ENCODE measurements around the gene SLIT3. TPM values are rescaled to one million over a fixed set of nuclear protein-coding genes. Genes with fewer than 3 reads are reported as not detected.

SLIT3 gene
- total and polyA plus RNA-seq, 10 of the 15 experiments (the other 5 are each of a cell fraction or from before 2014, with no cell fraction given) = 0.05 TPM; not detected in 9

- FAIRE-seq = no peak
- RAD21 ChIA-PET (ENCODE audit: unreplicated experiment) = no interaction called here
Observed at GRCh38 chr5:169328401-169328800, 27.5 kb upstream of the SLIT3 start.

More at GRCh38 chr5:169328401-169328800, 27.5 kb upstream of the SLIT3 start:
- no peak overlapping the region for H3K27ac ChIP-seq (ENCODE audit: control insufficient read depth, insufficient read depth)
- no peak overlapping the region for H3K4me2 ChIP-seq (ENCODE audit: control insufficient read depth, insufficient read depth)
- TF ChIP-seq IRF4 (IDR thresholded peaks at IDR 0.05; ENCODE audit: low read depth, low read length) (no peak), NR2C1 (IDR thresholded peaks at IDR 0.05) (no peak), MTA3 (IDR thresholded peaks at IDR 0.05; ENCODE audit: borderline replicate concordance, low read length) (no peak), CUX1 (IDR thresholded peaks at IDR 0.05; ENCODE audit: insufficient replicate concordance, low read depth, low read length) (no peak), HSF1 (IDR thresholded peaks at IDR 0.05; ENCODE audit: low read depth, low read length) (no peak), EP300 (IDR thresholded peaks at IDR 0.05; ENCODE audit: borderline replicate concordance in 1 of 2, control insufficient read depth in 1 of 2, low read depth in 2 of 2, low read length in 2 of 2) (no peak), ESRRA (IDR thresholded peaks at IDR 0.05; ENCODE audit: low read length) (no peak), CHD2 (IDR thresholded peaks at IDR 0.05; ENCODE audit: borderline replicate concordance, low read depth, low read length) (no peak), SUPT20H (IDR thresholded peaks at IDR 0.05; ENCODE audit: borderline replicate concordance, control insufficient read depth, low read depth, low read length) (no peak), SREBF1 (IDR thresholded peaks at IDR 0.05; ENCODE audit: low read length) (no peak), TAF1 (IDR thresholded peaks at IDR 0.05; ENCODE audit: borderline replicate concordance, low read depth, low read length) (no peak), PAX5 (IDR thresholded peaks at IDR 0.05; ENCODE audit: borderline replicate concordance, low read depth, low read length) (no peak), CHD1 (IDR thresholded peaks at IDR 0.05; ENCODE audit: low read depth, low read length) (no peak), BACH1 (IDR thresholded peaks at IDR 0.05; ENCODE audit: borderline replicate concordance) (no peak), CBX5 (IDR thresholded peaks at IDR 0.05; ENCODE audit: low read depth) (no peak), RELA (IDR thresholded peaks at IDR 0.05; ENCODE audit: borderline replicate concordance, partially characterized antibody) (no peak)
- H2AFZ ChIP-seq (ENCODE audit: control insufficient read depth, low read depth, low read length) = no peak overlapping the region
- CTCF ChIA-PET = no interaction called here
- no peaks in the 10 kb centered on the region for H3K27me3 ChIP-seq (replicated peaks in 1 of 2; ENCODE audit: control insufficient read depth in 2 of 2, insufficient read depth in 2 of 2, low read length in 1 of 2)
- POLR2A ChIA-PET = no interaction called here
- H4K20me1 ChIP-seq (ENCODE audit: control insufficient read depth, insufficient read depth) = no peaks in the 10 kb centered on the region
- in situ Hi-C loops (cut with MboI) = no loop called here
- no peak for ATAC-seq
- H3K79me2 ChIP-seq (ENCODE audit: control insufficient read depth, insufficient read depth, low read length) = no peaks in the 10 kb centered on the region
- no peak for DNase-seq (ENCODE audit: low read depth, low spot score)
- H3K9ac ChIP-seq (ENCODE audit: control insufficient read depth, insufficient read depth, low read length) = no peak overlapping the region
- SMC1A ChIA-PET (ENCODE audit: uncharacterized antibody, unreplicated experiment) = no interaction called here
- no TSS peak for BruUV-seq (replicated peaks)
- H3K4me1 ChIP-seq (ENCODE audit: control insufficient read depth, insufficient read depth, low read length) = no peaks in the 10 kb centered on the region
- no peaks in the 10 kb centered on the region for H3K36me3 ChIP-seq (ENCODE audit: control insufficient read depth in 2 of 2, insufficient read depth in 2 of 2, low read length in 1 of 2)
- 9% methylated on average over 5 of the region's 5 CpGs for WGBS (ENCODE audit: insufficient coverage, insufficient replicate concordance, low lambda C conversion rate, missing lambda C conversion rate)
- no peaks in the 10 kb centered on the region for H3K9me3 ChIP-seq (replicated peaks; ENCODE audit: control insufficient read depth, insufficient read depth, low read length)
- intact Hi-C loops (cut with micrococcal nuclease; ENCODE audit: unreplicated experiment) = no loop called here
- H3K4me3 ChIP-seq = no peak overlapping the region
